K562 (cell line): ENCODE results near the gene YPEL2. TPM values are rescaled to one million over a fixed set of nuclear protein-coding genes. Genes with fewer than 3 reads are reported as not detected.

Experiments
- ATAC-seq: fragments of 200-7000 bp; cut with Tn5 transposase; 3 replicates; pipeline ENCODE4 v1.9.1; 2020; ENCODE audit warnings: moderate library complexity
- BruUV-seq: library from RNA; stranded (reverse); fragments of 400-500 nt; replicated peaks from 2 replicates; lab custom pipeline; 2021; lab: Mats Ljungman, UMichigan
- CTCF ChIA-PET: fragments of 300-600 bp; formaldehyde crosslinking; extraction: SDS; loops from one replicate; lab custom pipeline; 2021; ENCODE audit warnings: low intra/inter-chr PET ratio; lab: Yijun Ruan, JAX
- POLR2A ChIA-PET: fragments of 300-600, 350-650 bp; sonication (Branson Sonifier 250); formaldehyde crosslinking; extraction: SDS; loops from one replicate; lab custom pipeline; 2021; ENCODE audit warnings: antibody characterized with exemption, inconsistent platforms; lab: Yijun Ruan, JAX
- DNase-seq, 4 experiments: peaks; one replicate each; pipeline versions ENCODE4 v3.0.0 to v3.0.0-alpha.2; 2011 to 2018; ENCODE audit warnings: low spot score in 3 of 4, mixed read lengths in 3 of 4; ENCODE audit errors: extremely low read depth in 1 of 4
- FAIRE-seq: peaks from 2 replicates; lab custom pipeline; 2011; peaks lifted over from hg19 to GRCh38; lab: Jason Lieb, UNC
- H2AFZ ChIP-seq: 2 replicates; pipeline ENCODE4 v1.6.0; 2011; ENCODE audit warnings: low read depth, low read length, control low read depth, inconsistent platforms
- H3K27ac ChIP-seq: fragments of 200-600 bp; 3 replicates; pipeline ENCODE4 v1.8.0; 2011; ENCODE audit warnings: low read depth, mild to moderate bottlenecking, control low read depth, inconsistent platforms, low read length, moderate library complexity, mixed read lengths; ENCODE audit errors: extremely low read depth
- H3K27me3 ChIP-seq, 2 experiments: fragments of 300-600 bp in 1 of 2; 2 replicates in 1 of 2; 3 replicates in 1 of 2; pipeline versions ENCODE4 v1.6.0 to v1.8.0; 2011; ENCODE audit warnings: inconsistent platforms in 2 of 2, low read length in 2 of 2, mild to moderate bottlenecking in 1 of 2, mixed read lengths in 1 of 2, moderate library complexity in 1 of 2; ENCODE audit not compliant: control insufficient read depth in 2 of 2, insufficient read depth in 2 of 2
- H3K36me3 ChIP-seq: fragments of 300-600 bp; 3 replicates; pipeline ENCODE4 v1.8.0; 2011; ENCODE audit warnings: mild to moderate bottlenecking, low read length, inconsistent platforms; ENCODE audit not compliant: control insufficient read depth, insufficient read depth
- H3K4me1 ChIP-seq, 2 experiments: fragments of 200-600 bp in 1 of 2; replicated peaks in 1 of 2; 2 replicates in 1 of 2; 3 replicates in 1 of 2; pipeline versions ENCODE4 v1.5.1 to v1.8.0; 2011; ENCODE audit warnings: inconsistent platforms in 2 of 2, low read length in 2 of 2, mild to moderate bottlenecking in 1 of 2, mixed read lengths in 1 of 2, moderate library complexity in 1 of 2; ENCODE audit not compliant: control insufficient read depth in 2 of 2, insufficient read depth in 2 of 2
- H3K4me2 ChIP-seq: 2 replicates; pipeline ENCODE4 v1.6.1; 2011; ENCODE audit warnings: low read length, control low read depth, inconsistent platforms, mixed read lengths; ENCODE audit not compliant: insufficient read depth
- H3K4me3 ChIP-seq: fragments of 200-600 bp; sonication (generic), shearing (Covaris generic); 2 replicates; pipeline ENCODE4 v1.5.1; 2016; ENCODE audit warnings: control low read depth, inconsistent platforms
- H3K79me2 ChIP-seq: fragments of 200-600 bp; 3 replicates; pipeline ENCODE4 v1.8.0; 2011; ENCODE audit warnings: low read length, inconsistent platforms; ENCODE audit not compliant: control insufficient read depth, insufficient read depth
- H3K9ac ChIP-seq, 2 experiments: 2 replicates each; pipeline versions ENCODE4 v1.6.0 to v1.6.1; 2011; ENCODE audit warnings: low read depth in 2 of 2, low read length in 2 of 2, control low read depth in 1 of 2, inconsistent platforms in 1 of 2, mild to moderate bottlenecking in 1 of 2, mixed read lengths in 1 of 2; ENCODE audit not compliant: insufficient read depth in 1 of 2
- H3K9me1 ChIP-seq: one replicate; pipeline ENCODE4 v1.6.0; 2011; ENCODE audit warnings: inconsistent platforms, mild to moderate bottlenecking, low read length, moderate library complexity; ENCODE audit not compliant: control insufficient read depth, insufficient read depth
- H3K9me3 ChIP-seq: replicated peaks from 2 replicates; pipeline ENCODE4 v1.5.1; 2011; ENCODE audit warnings: low read depth, low read length, inconsistent platforms; ENCODE audit not compliant: control insufficient read depth, insufficient read depth
- H4K20me1 ChIP-seq: replicated peaks from 2 replicates; pipeline ENCODE4 v1.6.1; 2011; ENCODE audit warnings: low read length, inconsistent platforms, mixed read lengths; ENCODE audit not compliant: control insufficient read depth, insufficient read depth
- ARID2 ChIP-seq: fragments of 450-650 bp; IDR thresholded peaks from 2 replicates; pipeline ENCODE4 v1.6.1; 2017; ENCODE audit warnings: antibody characterized with exemption, mild to moderate bottlenecking
- DMBX1 ChIP-seq: fragments of 250-450 bp; sonication (Bioruptor Pico); IDR thresholded peaks from 2 replicates; pipeline ENCODE4 v1.8.0; 2022; ENCODE audit warnings: inconsistent platforms, mild to moderate bottlenecking, moderate library complexity, borderline replicate concordance
- DPF2 ChIP-seq: fragments of 450-650 bp; IDR thresholded peaks from 2 replicates; pipeline ENCODE4 v1.6.1; 2016
- NFRKB ChIP-seq: fragments of 450-650 bp; IDR thresholded peaks from 2 replicates; pipeline ENCODE4 v1.6.1; 2016; ENCODE audit warnings: low read depth
- SRSF9 ChIP-seq: fragments of 200-400 bp; formaldehyde crosslinking; IDR thresholded peaks from 2 replicates; pipeline ENCODE4 v1.6.1; 2017; ENCODE audit warnings: low read depth, low read length, borderline replicate concordance
- WGBS: fragments of 100-300 bp; shearing (Covaris generic); methylation state at CpG from one replicate; pipeline ENCODE4 v1.1.6; 2016; ENCODE audit warnings: low coverage, mixed read lengths; ENCODE audit not compliant: insufficient coverage; ENCODE audit errors: missing lambda C conversion rate; 5-methylcytosine and 5-hydroxymethylcytosine counted together
- in situ Hi-C: fragments of 300-500 bp; cut with MboI; formaldehyde crosslinking; loops from 4 replicates; pipeline ENCODE4 v1.15.0; 2018; ENCODE audit warnings: inconsistent platforms, mixed read lengths
- intact Hi-C: fragments of 100-400 bp; cut with micrococcal nuclease; formaldehyde crosslinking; loops from 2 replicates; pipeline ENCODE4 v1.14.2; 2022
- polyA plus RNA-seq, 8 experiments: library from polyadenylated mRNA; depleted of rRNA in 4 of 8; stranded (reverse) in 5 of 8; unstranded in 3 of 8; fragments of >200 nt; fragmentation: Nextera tagmentation in 2 of 8; fragmentation: Illumina TruSeq in 1 of 8; extraction: Ambion mirVana in 2 of 8; extraction: Trizol in 1 of 8; gene quantifications; 2 replicates each; pipeline versions ENCODE4 v1.2.1 to v1.2.3, GENCODE V29; 2011 to 2014; ENCODE audit warnings: inconsistent platforms in 1 of 8, missing spikeins in 1 of 8
- total RNA-seq, 7 experiments: library from RNA; depleted of rRNA in 6 of 7; stranded (reverse); fragments of >200 nt in 6 of 7; fragmentation: Illumina TruSeq in 2 of 7; extraction: Trizol in 2 of 7; gene quantifications; 2 replicates each; pipeline versions ENCODE4 v1.2.1 to v1.2.3, GENCODE V29; 2011 to 2021; ENCODE audit warnings: low replicate concordance in 1 of 7
- TF ChIP-seq, protein P1 (sequence below): fragments of 450-650 bp; conservative IDR thresholded peaks from 2 replicates; pipeline ENCODE4 v1.6.1; 2016; ENCODE audit warnings: missing genetic modification characterization, low read depth, mild to moderate bottlenecking, missing compliant biosample characterization, moderate library complexity
- TF ChIP-seq, protein P2 (sequence below): fragments of 250-450 bp; sonication (Bioruptor Pico); IDR thresholded peaks from 2 replicates; pipeline ENCODE4 v1.4.0; 2020; ENCODE audit warnings: mild to moderate bottlenecking, moderate library complexity, borderline replicate concordance

Gene YPEL2
- total and polyA plus RNA-seq, 9 of the 15 experiments (the other 6 are each of a cell fraction or from before 2014, with no cell fraction given): 0.11 to 2.4 (median 0.47) TPM

DNA sequence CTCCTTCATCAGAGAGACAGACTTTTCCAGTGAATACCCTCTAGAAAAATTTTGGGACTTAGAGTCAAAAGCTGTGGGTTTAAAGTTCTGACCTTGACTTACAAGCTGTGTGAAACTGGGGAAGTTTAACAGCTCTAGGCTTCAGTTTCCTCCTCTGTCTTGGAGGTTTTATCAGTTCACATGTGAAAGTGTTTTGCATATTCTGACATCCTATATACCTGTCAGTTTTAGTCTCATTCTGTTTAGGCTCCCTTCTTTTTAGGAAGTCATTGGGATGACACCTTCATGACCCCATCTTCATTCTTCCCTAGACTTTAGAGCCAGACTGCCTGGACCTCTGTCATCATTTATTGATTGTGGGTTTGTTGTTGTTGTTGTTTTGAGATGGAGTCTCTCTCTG is 44.4 kb downstream of the YPEL2 start:
- Histone ChIP-seq H4K20me1 (no peaks in the 10 kb centered on the region), H3K4me1 (peaks cover 0 to 23% of the 10 kb centered on the region in 2 experiments; a peak in 4 of 5 replicates), H3K27ac (no peak overlapping the region), H3K9ac (no peak overlapping the region), H3K36me3 (no peaks in the 10 kb centered on the region), H3K27me3 (no peaks in the 10 kb centered on the region), H3K9me3 (no peaks in the 10 kb centered on the region), H2AFZ (no peak overlapping the region), H3K4me3 (no peak overlapping the region), H3K79me2 (no peaks in the 10 kb centered on the region), H3K4me2 (no peak overlapping the region), H3K9me1 (no peaks in the 10 kb centered on the region)
- intact Hi-C loops: no loop called here
- no peak for ATAC-seq
- ChIA-PET CTCF (no interaction called here), POLR2A (interaction anchor here (2.0 kb wide), 1 partner anchor 9 kb away, joined by 7 read pairs; no protein-coding TSS in a partner anchor)
- FAIRE-seq: no peak
- in situ Hi-C loops: no loop called here
- TF ChIP-seq ARID2: no peak
- no peak for DNase-seq
- no TSS peak for BruUV-seq

DNA sequence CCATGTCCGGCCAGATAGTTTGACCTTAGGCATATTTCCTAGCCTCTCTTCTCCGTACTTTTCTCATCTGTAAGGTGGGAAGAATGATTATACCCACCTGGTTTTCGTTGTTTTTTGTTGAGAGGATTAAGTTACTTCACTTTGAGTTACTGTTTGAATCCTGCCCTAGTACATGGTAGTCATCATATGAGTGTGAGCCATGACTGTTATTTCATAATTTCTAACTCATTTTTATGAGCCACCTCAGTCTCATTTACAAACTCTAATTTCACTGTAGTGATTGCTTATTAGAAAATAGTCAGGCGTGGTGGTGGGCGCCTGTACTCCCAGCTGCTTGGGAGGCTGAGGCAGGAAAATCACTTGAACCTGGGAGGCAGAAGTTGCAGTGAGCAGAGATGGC is 45.1 kb downstream of the YPEL2 start:
- in situ Hi-C loops: no loop called here
- intact Hi-C loops: no loop called here
- ATAC-seq (no peak), DNase-seq (no peak), FAIRE-seq (no peak)
- no peaks in the 10 kb centered on the region for H3K9me1 ChIP-seq
- H3K9me3 ChIP-seq: no peaks in the 10 kb centered on the region
- H4K20me1 ChIP-seq: no peaks in the 10 kb centered on the region
- H3K9ac ChIP-seq: no peak overlapping the region
- no peak overlapping the region for H2AFZ ChIP-seq
- 35% methylated on average over 5 of the region's 5 CpGs for WGBS
- no peak overlapping the region for H3K4me3 ChIP-seq
- H3K4me1 ChIP-seq: peaks cover 0 to 23% of the 10 kb centered on the region in 2 experiments; a peak in 3 of 5 replicates
- no peaks in the 10 kb centered on the region for H3K79me2 ChIP-seq
- POLR2A ChIA-PET: interaction anchor here (1.4 kb wide), 1 partner anchor 8 kb away, joined by 7 read pairs; no protein-coding TSS in a partner anchor
- H3K4me2 ChIP-seq: no peak overlapping the region
- no peak overlapping the region for H3K27ac ChIP-seq
- TF ChIP-seq, protein P1, sequence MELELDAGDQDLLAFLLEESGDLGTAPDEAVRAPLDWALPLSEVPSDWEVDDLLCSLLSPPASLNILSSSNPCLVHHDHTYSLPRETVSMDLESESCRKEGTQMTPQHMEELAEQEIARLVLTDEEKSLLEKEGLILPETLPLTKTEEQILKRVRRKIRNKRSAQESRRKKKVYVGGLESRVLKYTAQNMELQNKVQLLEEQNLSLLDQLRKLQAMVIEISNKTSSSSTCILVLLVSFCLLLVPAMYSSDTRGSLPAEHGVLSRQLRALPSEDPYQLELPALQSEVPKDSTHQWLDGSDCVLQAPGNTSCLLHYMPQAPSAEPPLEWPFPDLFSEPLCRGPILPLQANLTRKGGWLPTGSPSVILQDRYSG (tag): no peak
- TF ChIP-seq SRSF9 (no peak), DMBX1 (CRISPR knock-in tag) (no peak), NFRKB (no peak), DPF2 (no peak)
- TF ChIP-seq, protein P2, sequence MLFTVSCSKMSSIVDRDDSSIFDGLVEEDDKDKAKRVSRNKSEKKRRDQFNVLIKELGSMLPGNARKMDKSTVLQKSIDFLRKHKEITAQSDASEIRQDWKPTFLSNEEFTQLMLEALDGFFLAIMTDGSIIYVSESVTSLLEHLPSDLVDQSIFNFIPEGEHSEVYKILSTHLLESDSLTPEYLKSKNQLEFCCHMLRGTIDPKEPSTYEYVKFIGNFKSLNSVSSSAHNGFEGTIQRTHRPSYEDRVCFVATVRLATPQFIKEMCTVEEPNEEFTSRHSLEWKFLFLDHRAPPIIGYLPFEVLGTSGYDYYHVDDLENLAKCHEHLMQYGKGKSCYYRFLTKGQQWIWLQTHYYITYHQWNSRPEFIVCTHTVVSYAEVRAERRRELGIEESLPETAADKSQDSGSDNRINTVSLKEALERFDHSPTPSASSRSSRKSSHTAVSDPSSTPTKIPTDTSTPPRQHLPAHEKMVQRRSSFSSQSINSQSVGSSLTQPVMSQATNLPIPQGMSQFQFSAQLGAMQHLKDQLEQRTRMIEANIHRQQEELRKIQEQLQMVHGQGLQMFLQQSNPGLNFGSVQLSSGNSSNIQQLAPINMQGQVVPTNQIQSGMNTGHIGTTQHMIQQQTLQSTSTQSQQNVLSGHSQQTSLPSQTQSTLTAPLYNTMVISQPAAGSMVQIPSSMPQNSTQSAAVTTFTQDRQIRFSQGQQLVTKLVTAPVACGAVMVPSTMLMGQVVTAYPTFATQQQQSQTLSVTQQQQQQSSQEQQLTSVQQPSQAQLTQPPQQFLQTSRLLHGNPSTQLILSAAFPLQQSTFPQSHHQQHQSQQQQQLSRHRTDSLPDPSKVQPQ (CRISPR knock-in tag): no peak
- H3K36me3 ChIP-seq: no peaks in the 10 kb centered on the region
- H3K27me3 ChIP-seq: no peaks in the 10 kb centered on the region
- CTCF ChIA-PET: no interaction called here
- BruUV-seq: no TSS peak
